Measurements from ENCODE around the gene ABR. TPM values are rescaled to one million over a fixed set of nuclear protein-coding genes. Genes with fewer than 3 reads are reported as not detected.

Gene ABR
- total RNA-seq, 1 donor from 2014 or later, result 92.7 TPM

DNA sequence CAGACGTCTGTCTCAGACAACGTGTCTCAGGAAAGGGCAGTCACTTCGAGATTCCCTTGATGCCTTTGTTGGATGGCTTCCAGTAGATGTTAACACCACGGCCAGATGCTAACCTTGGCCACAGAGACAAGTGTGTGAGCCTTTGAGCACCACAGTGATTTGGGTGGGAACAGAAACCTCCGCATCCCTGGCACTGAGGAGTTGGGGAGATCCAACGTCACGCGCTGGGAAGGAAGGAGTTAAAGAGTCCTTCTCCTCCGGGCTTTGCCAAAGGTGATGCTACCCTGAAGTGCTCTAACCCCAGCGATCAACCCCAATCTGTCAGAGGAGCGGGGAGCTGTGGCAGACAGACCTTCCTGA, 3.0 kb upstream of the ABR start:
- Histone ChIP-seq H3K27me3 (peaks cover 48% of the 10 kb centered on the region), H3K79me2 (ENCODE audit: low read depth) (peaks cover 8% of the 10 kb centered on the region), H3K4me3 (no peak overlapping the region), H3K4me2 (no peak overlapping the region), H3K9ac (no peak overlapping the region), H3K36me3 (no peaks in the 10 kb centered on the region), H3K27ac (no peak overlapping the region), H3F3A (ENCODE audit: low read depth) (peaks cover 38% of the 10 kb centered on the region), H3K9me3 (ENCODE audit: low read depth) (no peaks in the 10 kb centered on the region), H4K20me1 (ENCODE audit: low read depth) (peaks cover 31% of the 10 kb centered on the region), H3K4me1 (peaks cover 44% of the 10 kb centered on the region), H2AFZ (replicated peaks) (no peak overlapping the region)
- H3K4me3 Mint-ChIP-seq, result no peak overlapping the region
- TF ChIP-seq, protein P1, sequence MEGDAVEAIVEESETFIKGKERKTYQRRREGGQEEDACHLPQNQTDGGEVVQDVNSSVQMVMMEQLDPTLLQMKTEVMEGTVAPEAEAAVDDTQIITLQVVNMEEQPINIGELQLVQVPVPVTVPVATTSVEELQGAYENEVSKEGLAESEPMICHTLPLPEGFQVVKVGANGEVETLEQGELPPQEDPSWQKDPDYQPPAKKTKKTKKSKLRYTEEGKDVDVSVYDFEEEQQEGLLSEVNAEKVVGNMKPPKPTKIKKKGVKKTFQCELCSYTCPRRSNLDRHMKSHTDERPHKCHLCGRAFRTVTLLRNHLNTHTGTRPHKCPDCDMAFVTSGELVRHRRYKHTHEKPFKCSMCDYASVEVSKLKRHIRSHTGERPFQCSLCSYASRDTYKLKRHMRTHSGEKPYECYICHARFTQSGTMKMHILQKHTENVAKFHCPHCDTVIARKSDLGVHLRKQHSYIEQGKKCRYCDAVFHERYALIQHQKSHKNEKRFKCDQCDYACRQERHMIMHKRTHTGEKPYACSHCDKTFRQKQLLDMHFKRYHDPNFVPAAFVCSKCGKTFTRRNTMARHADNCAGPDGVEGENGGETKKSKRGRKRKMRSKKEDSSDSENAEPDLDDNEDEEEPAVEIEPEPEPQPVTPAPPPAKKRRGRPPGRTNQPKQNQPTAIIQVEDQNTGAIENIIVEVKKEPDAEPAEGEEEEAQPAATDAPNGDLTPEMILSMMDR (IDR thresholded peaks at IDR 0.05), result no peak
- TF ChIP-seq EZH2phosphoT487 (IDR thresholded peaks at IDR 0.05) (no peak), EZH2 (IDR thresholded peaks at IDR 0.05) (no peak)
- H3K36me3 Mint-ChIP-seq, result no peaks in the 10 kb centered on the region
- H3K27me3 Mint-ChIP-seq (ENCODE audit: insufficient read depth, low read depth), result peaks cover 8% of the 10 kb centered on the region
- no peaks in the 10 kb centered on the region for H3K9me3 Mint-ChIP-seq
- peaks cover 50% of the 10 kb centered on the region for H3K4me1 Mint-ChIP-seq
- no peak for DNase-seq (ENCODE audit: low spot score)
- H3K27ac Mint-ChIP-seq, result no peak overlapping the region

DNA sequence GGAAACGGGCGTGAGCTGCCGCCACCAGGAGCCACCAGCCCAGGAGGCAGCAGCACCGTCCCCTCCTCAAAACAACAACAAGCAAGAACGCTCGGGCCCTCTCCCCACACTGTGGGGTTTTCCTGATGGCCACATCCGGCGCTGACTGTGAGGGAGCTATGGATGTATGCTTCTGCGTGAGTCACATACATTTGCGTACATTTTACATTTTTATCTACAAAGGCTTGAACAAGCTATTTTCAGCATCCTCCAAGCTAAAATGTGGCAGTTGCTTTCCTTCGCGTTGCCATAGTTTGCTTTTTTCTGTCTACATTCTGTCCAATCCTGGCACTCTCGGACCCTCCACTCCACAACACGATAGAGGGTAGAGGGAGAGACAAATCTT, 2.0 kb upstream of the ABR start:
- Histone ChIP-seq H3K4me3 (no peak overlapping the region), H4K20me1 (ENCODE audit: low read depth) (peaks cover 42% of the 10 kb centered on the region), H3F3A (ENCODE audit: low read depth) (peaks cover 34% of the 10 kb centered on the region), H3K4me2 (peak overlapping the region; percentile 12), H3K27ac (no peak overlapping the region), H3K4me1 (peaks cover 41% of the 10 kb centered on the region), H3K36me3 (no peaks in the 10 kb centered on the region), H3K9me3 (ENCODE audit: low read depth) (no peaks in the 10 kb centered on the region), H3K27me3 (peaks cover 48% of the 10 kb centered on the region), H2AFZ (replicated peaks) (no peak overlapping the region), H3K79me2 (ENCODE audit: low read depth) (peaks cover 8% of the 10 kb centered on the region), H3K9ac (no peak overlapping the region)
- TF ChIP-seq, protein P1 (IDR thresholded peaks at IDR 0.05), result no peak
- no peak for TF ChIP-seq EZH2 (IDR thresholded peaks at IDR 0.05)
- TF ChIP-seq EZH2phosphoT487 (IDR thresholded peaks at IDR 0.05), result no peak
- peaks cover 50% of the 10 kb centered on the region for H3K4me1 Mint-ChIP-seq
- peaks cover 8% of the 10 kb centered on the region for H3K27me3 Mint-ChIP-seq (ENCODE audit: insufficient read depth, low read depth)
- H3K27ac Mint-ChIP-seq, result peak overlapping the region; percentile 78
- peak overlapping the region; percentile 65 for H3K4me3 Mint-ChIP-seq
- no peaks in the 10 kb centered on the region for H3K36me3 Mint-ChIP-seq
- no peaks in the 10 kb centered on the region for H3K9me3 Mint-ChIP-seq
- no peak for DNase-seq (ENCODE audit: low spot score)

DNA sequence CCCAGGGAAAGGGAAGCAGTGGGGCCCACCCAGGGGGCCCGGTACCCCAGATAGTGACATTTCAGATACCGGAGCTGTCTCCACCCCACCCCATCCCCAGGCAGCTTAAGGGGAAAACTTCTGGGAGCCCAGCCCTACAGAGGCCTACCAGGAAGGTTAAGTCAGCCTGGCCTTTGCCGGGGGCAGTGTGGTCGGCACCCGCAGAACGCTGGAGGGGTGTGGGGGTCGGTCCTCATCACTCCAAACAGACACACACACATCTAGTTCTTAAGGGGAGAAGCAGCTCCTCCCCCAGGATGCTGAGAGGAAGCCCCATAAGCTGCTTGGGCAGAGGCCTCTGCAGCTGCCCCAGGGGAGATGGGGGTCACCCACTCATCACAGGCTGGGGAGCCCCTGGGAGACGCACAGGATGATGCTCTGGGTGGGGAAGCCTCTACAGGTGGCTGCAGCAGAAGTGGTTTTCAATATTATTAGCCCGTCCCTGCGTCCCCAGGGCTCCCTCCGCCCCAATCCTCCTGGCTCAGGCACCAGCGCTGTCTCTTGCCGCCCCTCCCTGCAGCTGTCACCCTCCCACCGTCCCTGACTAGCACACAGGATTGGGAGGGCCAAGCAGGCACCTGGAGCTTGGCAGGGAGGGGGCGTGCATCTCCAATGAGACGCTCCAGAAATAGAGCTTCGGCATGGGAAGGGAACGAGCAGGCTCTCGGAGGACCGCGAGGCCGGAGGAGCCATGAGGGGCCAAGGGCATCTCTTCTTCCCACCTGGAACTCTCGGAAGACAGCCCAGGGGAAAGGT, 1.4 kb upstream of the ABR start:
- peak; percentile 70 for DNase-seq (ENCODE audit: low spot score)
- Mint-ChIP-seq H3K4me1 (peaks cover 46% of the 10 kb centered on the region), H3K9me3 (no peaks in the 10 kb centered on the region), H3K4me3 (peak overlapping the region; percentile 65), H3K27me3 (ENCODE audit: insufficient read depth, low read depth) (peaks cover 9% of the 10 kb centered on the region), H3K27ac (no peak overlapping the region), H3K36me3 (peaks cover 2% of the 10 kb centered on the region)
- Histone ChIP-seq H3F3A (ENCODE audit: low read depth) (peaks cover 28% of the 10 kb centered on the region), H4K20me1 (ENCODE audit: low read depth) (peaks cover 48% of the 10 kb centered on the region), H3K4me2 (peak overlapping the region; percentile 12), H3K4me1 (peaks cover 35% of the 10 kb centered on the region), H3K27ac (no peak overlapping the region), H2AFZ (replicated peaks) (no peak overlapping the region), H3K4me3 (no peak overlapping the region), H3K79me2 (ENCODE audit: low read depth) (peaks cover 8% of the 10 kb centered on the region), H3K36me3 (no peaks in the 10 kb centered on the region), H3K9me3 (ENCODE audit: low read depth) (no peaks in the 10 kb centered on the region), H3K9ac (no peak overlapping the region), H3K27me3 (peaks cover 48% of the 10 kb centered on the region)
- TF ChIP-seq EZH2 (IDR thresholded peaks at IDR 0.05) (no peak), EZH2phosphoT487 (IDR thresholded peaks at IDR 0.05) (no peak)
- TF ChIP-seq, protein P1 (IDR thresholded peaks at IDR 0.05), result no peak
